Measurements from ENCODE around the gene PLEKHA6. TPM values are rescaled to one million over a fixed set of nuclear protein-coding genes. Genes with fewer than 3 reads are reported as not detected.

Gene PLEKHA6
- total and polyA plus RNA-seq, 10 donors = 0.47 to 6.5 (median 2.7) TPM

DNA sequence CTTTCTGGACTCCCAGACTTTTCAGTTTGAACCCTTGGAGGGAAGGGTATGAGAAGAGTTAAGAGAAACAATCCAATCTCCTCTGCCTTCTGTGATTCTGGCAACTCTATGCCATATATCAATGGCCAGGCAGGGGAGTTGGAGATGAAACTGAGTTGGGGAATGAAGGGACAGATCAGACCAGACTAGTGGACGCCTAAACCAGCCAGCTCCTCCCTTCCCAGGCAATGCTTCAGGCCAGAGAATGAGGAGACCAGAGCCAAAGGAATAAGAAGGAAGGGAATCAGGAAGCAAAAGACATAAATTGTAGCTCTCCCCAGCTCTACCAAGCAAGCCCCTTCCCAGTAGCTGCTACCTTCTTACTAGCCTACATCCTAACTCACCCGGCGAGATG is 22.7 kb downstream of the PLEKHA6 start:
- Histone ChIP-seq H3K9me3 (no peaks in the 10 kb centered on the region), H3K4me1 (peaks cover 0 to 5% (median 0%) of the 10 kb centered on the region in 6 donors), H3K36me3 (no peaks in the 10 kb centered on the region), H3K4me3 (no peak overlapping the region), H3K27ac (no peak overlapping the region), H3K27me3 (replicated peaks in 1 of 7) (no peaks in the 10 kb centered on the region)
- no peak for DNase-seq
- TF ChIP-seq POLR2A (IDR thresholded peaks at IDR 0.05) (no peak), POLR2AphosphoS5 (IDR thresholded peaks at IDR 0.05) (no peak)
- TF ChIP-seq, protein P1, sequence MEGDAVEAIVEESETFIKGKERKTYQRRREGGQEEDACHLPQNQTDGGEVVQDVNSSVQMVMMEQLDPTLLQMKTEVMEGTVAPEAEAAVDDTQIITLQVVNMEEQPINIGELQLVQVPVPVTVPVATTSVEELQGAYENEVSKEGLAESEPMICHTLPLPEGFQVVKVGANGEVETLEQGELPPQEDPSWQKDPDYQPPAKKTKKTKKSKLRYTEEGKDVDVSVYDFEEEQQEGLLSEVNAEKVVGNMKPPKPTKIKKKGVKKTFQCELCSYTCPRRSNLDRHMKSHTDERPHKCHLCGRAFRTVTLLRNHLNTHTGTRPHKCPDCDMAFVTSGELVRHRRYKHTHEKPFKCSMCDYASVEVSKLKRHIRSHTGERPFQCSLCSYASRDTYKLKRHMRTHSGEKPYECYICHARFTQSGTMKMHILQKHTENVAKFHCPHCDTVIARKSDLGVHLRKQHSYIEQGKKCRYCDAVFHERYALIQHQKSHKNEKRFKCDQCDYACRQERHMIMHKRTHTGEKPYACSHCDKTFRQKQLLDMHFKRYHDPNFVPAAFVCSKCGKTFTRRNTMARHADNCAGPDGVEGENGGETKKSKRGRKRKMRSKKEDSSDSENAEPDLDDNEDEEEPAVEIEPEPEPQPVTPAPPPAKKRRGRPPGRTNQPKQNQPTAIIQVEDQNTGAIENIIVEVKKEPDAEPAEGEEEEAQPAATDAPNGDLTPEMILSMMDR (IDR thresholded peaks at IDR 0.05 in 8 of 11, conservative IDR thresholded peaks at IDR 0.05 in 3 of 11) = no peak
- 73 to 85% (median 84%) methylated on average over 3 of the region's 3 CpGs for WGBS, 5 donors
- intact Hi-C loops (cut with DNase I; ENCODE audit: low total_unique reads) = no loop called here

DNA sequence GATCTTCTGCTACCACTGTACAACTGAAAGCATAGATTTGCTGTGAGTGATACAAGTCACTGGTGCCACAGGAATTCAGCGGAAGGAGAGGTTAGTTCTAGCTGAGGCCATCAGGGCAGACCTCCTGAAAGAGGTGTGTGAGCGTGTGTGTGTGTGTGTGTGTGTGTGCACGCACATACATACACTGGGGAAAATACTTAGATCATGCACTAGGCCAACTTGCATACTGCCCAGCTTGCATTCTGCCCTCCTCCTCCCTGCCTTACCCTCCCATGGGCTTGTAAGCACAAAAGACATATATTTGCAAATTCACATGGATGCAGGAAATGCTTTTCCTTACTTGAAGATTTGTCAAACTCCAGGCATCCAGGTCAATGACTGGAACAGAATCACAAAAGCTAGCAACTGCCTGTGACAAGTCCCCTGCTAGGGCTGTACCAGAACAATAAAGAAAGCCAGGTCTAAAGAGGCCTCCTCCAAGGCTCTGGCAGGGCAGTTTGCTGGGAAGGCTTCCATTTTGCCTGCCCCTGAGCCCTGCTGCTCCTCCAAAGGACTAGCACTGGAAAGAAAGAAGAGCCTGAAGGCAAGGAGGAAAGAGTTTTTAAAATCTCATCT is 23.2 kb downstream of the PLEKHA6 start:
- DNase-seq = no peak
- Histone ChIP-seq H3K27ac (no peak overlapping the region), H3K9me3 (no peaks in the 10 kb centered on the region), H3K4me3 (no peak overlapping the region), H3K4me1 (peaks cover 0 to 5% (median 0%) of the 10 kb centered on the region in 6 donors), H3K36me3 (no peaks in the 10 kb centered on the region), H3K27me3 (replicated peaks in 1 of 7) (no peaks in the 10 kb centered on the region)
- TF ChIP-seq POLR2A (IDR thresholded peaks at IDR 0.05) = no peak
- TF ChIP-seq POLR2AphosphoS5 (IDR thresholded peaks at IDR 0.05) = no peak
- TF ChIP-seq, protein P1 (IDR thresholded peaks at IDR 0.05 in 8 of 11, conservative IDR thresholded peaks at IDR 0.05 in 3 of 11) = no peak
- intact Hi-C loops (cut with DNase I; ENCODE audit: low total_unique reads) = no loop called here
- 81 to 97% (median 91%) methylated on average over 3 of the region's 3 CpGs for WGBS, 5 donors

DNA sequence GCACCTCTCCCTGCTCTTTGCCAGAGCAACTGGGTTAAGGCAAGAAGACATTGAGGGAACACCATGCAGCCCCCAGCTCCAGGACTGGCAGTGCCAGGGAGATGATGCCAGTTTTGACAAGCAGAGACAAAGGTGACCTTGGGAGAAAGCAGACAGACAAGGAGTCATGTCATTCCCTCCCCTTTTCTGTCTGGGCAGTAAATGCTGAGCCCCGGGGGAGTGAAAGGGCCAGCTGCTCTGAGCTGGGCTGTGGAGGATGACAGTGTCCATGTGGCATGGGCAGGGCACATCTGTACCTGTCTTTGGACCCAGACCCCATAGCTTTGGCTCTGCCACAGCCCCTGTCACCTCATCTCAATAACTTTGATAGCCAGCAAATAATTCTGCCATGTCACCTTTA is 24.2 kb downstream of the PLEKHA6 start:
- no peaks in the 10 kb centered on the region for H3K27me3 ChIP-seq (replicated peaks in 1 of 7)
- no peaks in the 10 kb centered on the region for H3K9me3 ChIP-seq
- H3K4me3 ChIP-seq = no peak overlapping the region
- 50 to 94% (median 84%) methylated on average over 1 of the region's 1 CpG for WGBS, 5 donors
- no peak for TF ChIP-seq POLR2A (IDR thresholded peaks at IDR 0.05)
- TF ChIP-seq, protein P1 (IDR thresholded peaks at IDR 0.05 in 8 of 11, conservative IDR thresholded peaks at IDR 0.05 in 3 of 11) = no peak
- TF ChIP-seq POLR2AphosphoS5 (IDR thresholded peaks at IDR 0.05) = no peak
- no peak overlapping the region for H3K27ac ChIP-seq
- no peak for DNase-seq
- no peaks in the 10 kb centered on the region for H3K36me3 ChIP-seq
- intact Hi-C loops (cut with DNase I; ENCODE audit: low total_unique reads) = no loop called here
- H3K4me1 ChIP-seq = peaks cover 0 to 5% (median 0%) of the 10 kb centered on the region in 6 donors

DNA sequence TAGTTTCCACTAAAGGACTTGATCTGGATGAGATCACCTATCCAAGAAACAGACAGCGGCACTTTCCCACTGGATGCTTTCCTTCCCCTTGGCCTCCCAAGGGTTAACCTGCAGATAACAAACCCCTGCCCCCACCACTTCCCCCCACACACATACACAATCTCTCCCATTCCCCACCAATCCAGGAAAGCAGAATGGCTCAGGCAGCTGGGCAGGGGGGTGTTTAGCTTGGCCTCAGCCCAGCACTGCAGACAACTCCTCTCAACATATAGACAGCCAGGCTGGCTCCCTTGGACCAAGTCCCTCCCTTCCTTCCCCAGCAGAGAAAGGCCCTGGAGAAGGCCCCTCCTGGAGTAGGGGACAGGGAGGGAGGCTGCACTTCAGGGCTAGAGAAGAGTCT is 24.6 kb downstream of the PLEKHA6 start:
- Histone ChIP-seq H3K4me3 (no peak overlapping the region), H3K36me3 (no peaks in the 10 kb centered on the region), H3K9me3 (no peaks in the 10 kb centered on the region), H3K27me3 (replicated peaks in 1 of 7) (no peaks in the 10 kb centered on the region), H3K4me1 (peaks cover 0 to 5% (median 0%) of the 10 kb centered on the region in 6 donors), H3K27ac (no peak overlapping the region)
- DNase-seq = no peak
- WGBS, 5 donors = 80 to 96% (median 92%) methylated on average over 1 of the region's 1 CpG
- intact Hi-C loops (cut with DNase I; ENCODE audit: low total_unique reads) = no loop called here
- TF ChIP-seq POLR2AphosphoS5 (IDR thresholded peaks at IDR 0.05) (no peak), POLR2A (IDR thresholded peaks at IDR 0.05) (no peak)
- TF ChIP-seq, protein P1 (IDR thresholded peaks at IDR 0.05 in 8 of 11, conservative IDR thresholded peaks at IDR 0.05 in 3 of 11) = no peak
